GM10266 (cell line): ENCODE results near the gene TMEM223.
"Not testable (repeated sequence)": the region's sequence is repeated elsewhere in the genome, so short reads cannot be mapped to it uniquely, and the experiment has no call there.

ENCODE experiments used
- DNase-seq: peaks from one replicate; pipeline ENCODE4 v3.0.0; 2012; ENCODE audit errors: extremely low spot score
- TF ChIP-seq, protein P1 (sequence below): IDR thresholded peaks from 2 replicates; pipeline ENCODE4 v1.5.1; 2012; ENCODE audit warnings: mild to moderate bottlenecking, low read depth; ENCODE audit not compliant: control insufficient read depth, insufficient read depth; ENCODE audit errors: missing control alignments

TMEM223 gene

DNA sequence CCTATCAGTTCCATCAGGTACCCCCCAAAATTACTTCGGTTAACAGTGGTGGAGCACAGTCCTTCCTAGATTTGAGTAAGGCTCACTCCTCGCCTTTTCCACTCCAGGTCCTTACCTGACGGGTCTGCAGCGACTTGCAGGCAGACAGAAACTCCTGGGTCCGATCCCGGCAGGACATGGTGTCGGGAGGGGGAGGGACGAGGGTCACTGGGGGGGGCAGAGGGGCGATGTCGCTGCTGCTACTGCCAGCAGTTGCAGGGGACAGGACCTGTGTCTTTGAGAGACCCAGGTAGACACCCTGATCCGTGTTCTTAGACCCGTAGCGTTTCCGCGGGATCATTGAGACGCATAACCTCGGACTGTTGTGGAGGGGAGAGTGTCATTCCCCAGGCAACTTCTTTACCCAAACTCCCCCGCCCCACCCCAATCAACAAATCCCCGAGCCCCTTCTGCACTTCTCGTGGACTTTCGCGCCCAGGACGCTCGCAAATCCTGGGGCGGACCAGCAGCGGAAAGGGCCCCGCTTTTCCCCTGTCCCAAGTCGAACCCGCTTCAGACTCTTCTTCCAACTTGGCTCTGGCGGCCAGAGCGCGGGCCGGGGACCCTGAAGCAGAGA is 39.2 kb upstream of the TMEM223 start:
- DNase-seq = no peak

GRCh38 chr11:62828130-62828529 is 36.3 kb upstream of the TMEM223 start:
- not testable (repeated sequence) for DNase-seq

More for the DNA sequence above, 39.2 kb upstream of the TMEM223 start:
- TF ChIP-seq, protein P1, sequence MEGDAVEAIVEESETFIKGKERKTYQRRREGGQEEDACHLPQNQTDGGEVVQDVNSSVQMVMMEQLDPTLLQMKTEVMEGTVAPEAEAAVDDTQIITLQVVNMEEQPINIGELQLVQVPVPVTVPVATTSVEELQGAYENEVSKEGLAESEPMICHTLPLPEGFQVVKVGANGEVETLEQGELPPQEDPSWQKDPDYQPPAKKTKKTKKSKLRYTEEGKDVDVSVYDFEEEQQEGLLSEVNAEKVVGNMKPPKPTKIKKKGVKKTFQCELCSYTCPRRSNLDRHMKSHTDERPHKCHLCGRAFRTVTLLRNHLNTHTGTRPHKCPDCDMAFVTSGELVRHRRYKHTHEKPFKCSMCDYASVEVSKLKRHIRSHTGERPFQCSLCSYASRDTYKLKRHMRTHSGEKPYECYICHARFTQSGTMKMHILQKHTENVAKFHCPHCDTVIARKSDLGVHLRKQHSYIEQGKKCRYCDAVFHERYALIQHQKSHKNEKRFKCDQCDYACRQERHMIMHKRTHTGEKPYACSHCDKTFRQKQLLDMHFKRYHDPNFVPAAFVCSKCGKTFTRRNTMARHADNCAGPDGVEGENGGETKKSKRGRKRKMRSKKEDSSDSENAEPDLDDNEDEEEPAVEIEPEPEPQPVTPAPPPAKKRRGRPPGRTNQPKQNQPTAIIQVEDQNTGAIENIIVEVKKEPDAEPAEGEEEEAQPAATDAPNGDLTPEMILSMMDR = no peak

GRCh38 chr11:62823677-62824076 is 31.9 kb upstream of the TMEM223 start:
- TF ChIP-seq, protein P1 = no peak
- DNase-seq = no peak

GRCh38 chr11:62817129-62817528 is 25.3 kb upstream of the TMEM223 start:
- TF ChIP-seq, protein P1 = no peak

GRCh38 chr11:62816557-62816956 is 24.8 kb upstream of the TMEM223 start:
- TF ChIP-seq, protein P1 = no peak
- no peak for DNase-seq

More at GRCh38 chr11:62817129-62817528, 25.3 kb upstream of the TMEM223 start:
- no peak for DNase-seq

DNA sequence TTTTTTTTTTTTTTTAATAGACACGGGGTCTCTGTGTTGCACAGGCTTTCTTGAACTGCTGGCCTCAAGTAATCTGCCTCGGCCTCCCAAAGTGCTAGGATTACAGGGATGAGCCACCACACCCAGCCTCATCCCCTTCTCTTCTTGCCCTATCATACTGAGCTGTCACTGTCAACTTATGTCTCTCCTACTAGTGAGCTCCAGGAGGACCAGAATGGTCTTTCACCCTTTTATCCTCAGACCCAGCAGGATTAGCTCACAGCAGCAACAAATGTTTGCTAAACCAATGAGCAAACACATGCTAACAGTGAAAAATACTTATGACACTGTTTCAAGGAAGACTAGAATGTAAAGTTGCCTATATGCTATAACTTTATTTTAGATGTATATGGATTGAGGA is 19.9 kb upstream of the TMEM223 start:
- TF ChIP-seq, protein P1 = no peak
- no peak for DNase-seq

DNA sequence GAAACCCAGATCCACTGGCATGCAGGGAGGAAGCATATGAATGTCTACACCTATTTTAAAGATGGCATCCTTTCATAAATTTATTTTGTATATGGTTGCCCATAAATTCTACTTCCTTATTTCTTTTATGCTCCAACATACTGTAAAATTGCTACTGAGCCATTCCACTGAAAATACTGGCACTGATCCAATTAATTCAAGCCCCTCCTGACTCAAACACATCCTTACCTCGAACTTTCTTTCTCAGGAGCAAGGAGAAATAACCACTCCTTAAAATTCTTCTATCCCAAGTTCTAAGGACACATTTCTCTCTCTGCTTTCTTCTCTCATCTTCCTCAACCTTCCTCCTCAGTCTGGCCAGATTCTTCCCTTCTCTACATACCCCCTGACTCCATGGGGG is 18.9 kb upstream of the TMEM223 start:
- TF ChIP-seq, protein P1 = no peak
- DNase-seq = no peak
